HG02870 (cell line): Measurements from ENCODE around the gene SYCE3.
A peak's percentile ranks its signal among the peaks of the same experiment; 100 is the strongest.

Source experiments
- ATAC-seq: cut with Tn5 transposase; IDR thresholded peaks from one replicate; pipeline ENCODE4 v1.9.1; 2021; ENCODE audit warnings: mild to moderate bottlenecking, moderate library complexity; ENCODE audit not compliant: unreplicated experiment

Gene SYCE3

DNA sequence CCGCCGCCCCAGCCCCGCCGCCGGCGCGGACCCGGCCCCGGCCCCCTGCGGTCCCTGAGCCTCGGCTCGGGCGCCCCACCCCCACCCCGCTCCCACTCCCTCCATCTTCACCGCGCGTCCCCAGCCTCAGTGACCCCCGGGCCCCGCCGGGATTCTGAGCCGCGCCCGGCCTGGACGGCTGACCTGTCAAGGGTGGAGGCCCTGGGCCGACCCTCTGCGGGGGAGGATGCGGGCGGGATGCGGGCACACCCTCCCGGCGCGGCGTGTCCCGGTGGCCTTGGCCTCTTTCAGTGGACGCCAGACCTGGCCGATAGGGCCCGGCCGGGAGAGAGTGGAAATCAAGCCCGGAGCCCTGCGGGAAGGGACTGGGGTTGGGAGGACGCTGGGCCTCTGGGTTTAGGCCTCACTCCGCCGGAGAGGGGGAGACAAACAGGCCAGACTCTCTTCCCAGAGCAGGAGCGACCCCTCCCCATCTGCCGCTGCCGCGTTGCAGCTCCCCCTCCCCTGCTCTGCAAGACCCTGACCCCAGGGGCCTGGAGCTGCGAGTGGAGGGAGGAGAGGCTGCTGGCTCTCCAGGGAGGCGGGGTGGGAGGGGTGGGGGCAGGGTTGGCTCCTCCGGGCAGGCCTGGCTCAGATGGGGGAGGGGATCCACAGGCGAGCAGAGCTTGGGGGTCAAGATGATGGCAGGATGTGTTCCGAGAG, 38.4 kb upstream of the SYCE3 start:
- ATAC-seq: no peak

DNA sequence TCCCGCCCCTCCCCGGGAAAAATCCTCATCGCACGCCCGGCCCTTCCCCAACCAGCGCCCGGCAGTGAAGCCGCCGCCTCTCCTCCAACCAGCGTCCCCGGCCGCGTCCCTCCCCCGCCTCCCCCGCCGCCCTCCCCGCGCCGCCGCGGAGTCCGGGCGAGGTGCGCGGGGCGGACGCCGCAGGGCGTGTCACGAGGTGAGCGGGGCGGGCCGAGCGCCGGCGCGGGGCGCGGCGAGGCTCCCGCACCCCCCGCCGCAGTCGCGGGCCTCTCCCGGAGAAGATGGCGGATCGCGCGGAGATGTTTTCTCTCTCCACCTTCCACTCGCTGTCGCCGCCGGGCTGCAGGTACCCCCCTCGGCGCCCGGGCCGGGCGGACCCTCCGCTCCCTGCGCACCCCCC, 37.8 kb upstream of the SYCE3 start, which contains the start of gene MAPK8IP2:
TSS of gene MAPK8IP2 (plus strand) at position 256 of the 400 bp plus-strand sequence. CDS start at position 282, 26 bp downstream.
- ATAC-seq: no peak

- no peak for ATAC-seq
These were observed 37.2 kb upstream of the SYCE3 start for GRCh38 chr22:50599816-50600455.

- ATAC-seq: no peak
These were observed 34.4 kb upstream of the SYCE3 start for GRCh38 chr22:50597097-50597496.

GRCh38 chr22:50595189-50595588, 32.5 kb upstream of the SYCE3 start:
- no peak for ATAC-seq

DNA sequence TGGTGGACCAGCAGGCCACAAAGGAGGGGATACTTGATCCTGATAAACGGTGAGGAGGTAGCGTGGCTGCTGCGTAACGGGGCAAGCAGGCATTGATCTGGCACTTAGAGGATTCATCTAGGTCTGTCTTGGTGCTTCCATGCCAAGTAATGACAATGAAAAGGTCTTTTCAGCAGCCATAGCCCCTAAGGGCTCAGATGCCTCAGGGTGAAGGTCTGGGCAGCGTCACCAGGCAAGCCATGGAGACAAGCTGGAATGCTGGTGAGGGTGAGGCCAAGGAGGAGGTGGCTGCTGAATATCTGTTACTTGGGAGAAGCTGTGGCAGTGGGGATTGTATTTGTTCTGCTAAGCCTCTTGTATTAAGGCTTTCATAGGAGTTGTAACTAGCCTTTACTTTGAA, 24.7 kb upstream of the SYCE3 start:
- no peak for ATAC-seq

DNA sequence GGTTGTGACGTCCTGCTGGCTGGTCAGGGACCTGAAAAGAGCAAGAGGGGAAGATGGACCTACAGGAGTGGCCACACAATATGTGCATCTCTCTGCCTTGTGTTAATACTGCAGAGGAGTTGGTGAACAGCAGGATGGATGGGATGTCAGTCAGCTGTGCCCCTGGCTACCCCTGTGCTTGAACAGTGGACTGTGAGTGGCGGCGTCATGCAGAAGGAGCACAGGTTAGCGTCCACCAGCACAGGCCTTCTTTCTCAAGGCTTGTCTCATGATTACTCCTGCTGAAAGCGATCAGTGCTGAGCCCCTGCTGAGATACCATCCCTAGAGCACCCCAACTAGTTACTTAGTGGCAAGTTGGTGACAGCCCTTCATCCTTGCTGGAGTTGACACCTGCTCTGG, 23.7 kb upstream of the SYCE3 start:
- no peak for ATAC-seq

DNA sequence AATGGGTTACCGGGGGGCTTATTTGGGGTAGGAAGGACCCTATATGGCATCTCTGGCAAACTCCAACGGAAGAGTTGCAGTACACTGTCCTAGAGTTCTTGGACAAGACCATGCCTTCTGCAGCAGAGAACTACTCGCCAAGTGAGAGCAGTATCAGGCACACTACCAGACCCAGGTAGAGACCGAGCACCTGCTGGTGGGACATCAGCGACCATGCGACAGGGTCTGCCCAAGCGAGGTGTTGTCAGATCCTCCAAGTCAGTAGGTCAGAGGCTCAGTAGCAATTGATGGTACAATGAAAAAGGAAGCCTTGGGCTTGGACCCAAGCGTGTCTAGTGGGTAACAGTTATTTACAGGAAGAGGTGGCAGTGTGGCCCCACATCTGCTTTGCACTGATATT, 23.1 kb upstream of the SYCE3 start:
- ATAC-seq: no peak

- no peak for ATAC-seq
These were observed 22.5 kb upstream of the SYCE3 start for GRCh38 chr22:50585238-50585637.

GRCh38 chr22:50584106-50585096, 21.7 kb upstream of the SYCE3 start:
- ATAC-seq: no peak

GRCh38 chr22:50583294-50583861, 20.7 kb upstream of the SYCE3 start:
- ATAC-seq: peak; percentile 14

GRCh38 chr22:50582493-50583293, 20.0 kb upstream of the SYCE3 start, which contains the start of gene CHKB:
CHKB (minus strand) TSS chr22:50582849; CDS start chr22:50582781, 68 bp downstream.
- peak; percentile 91 for ATAC-seq

DNA sequence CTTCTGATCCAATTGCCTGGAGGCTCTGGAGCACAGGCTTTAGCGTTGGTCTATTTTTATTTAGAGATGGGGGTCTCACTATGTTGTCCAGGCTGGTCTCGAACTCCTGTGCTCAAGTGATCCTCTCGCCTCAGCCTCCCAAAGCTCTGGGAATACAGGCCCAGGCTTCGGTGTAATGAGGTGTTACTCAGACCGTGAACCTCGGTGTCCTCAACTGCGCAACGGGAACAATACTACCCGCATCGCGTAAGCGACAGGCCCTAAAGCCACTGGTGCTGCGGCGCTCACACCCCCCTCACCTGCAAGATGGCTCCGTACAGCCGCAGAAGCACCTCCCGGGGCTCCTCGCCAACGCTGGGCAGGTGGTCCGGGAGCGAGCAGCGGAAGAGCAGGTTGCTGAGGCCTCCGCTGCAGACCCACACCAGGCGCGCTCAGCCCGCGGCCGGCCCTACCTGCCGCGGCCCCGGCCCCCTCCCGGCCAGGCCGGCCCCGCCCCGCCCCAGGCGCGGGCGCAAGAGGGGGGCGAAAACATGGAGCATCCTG, 19.3 kb upstream of the SYCE3 start:
- ATAC-seq: no peak

DNA sequence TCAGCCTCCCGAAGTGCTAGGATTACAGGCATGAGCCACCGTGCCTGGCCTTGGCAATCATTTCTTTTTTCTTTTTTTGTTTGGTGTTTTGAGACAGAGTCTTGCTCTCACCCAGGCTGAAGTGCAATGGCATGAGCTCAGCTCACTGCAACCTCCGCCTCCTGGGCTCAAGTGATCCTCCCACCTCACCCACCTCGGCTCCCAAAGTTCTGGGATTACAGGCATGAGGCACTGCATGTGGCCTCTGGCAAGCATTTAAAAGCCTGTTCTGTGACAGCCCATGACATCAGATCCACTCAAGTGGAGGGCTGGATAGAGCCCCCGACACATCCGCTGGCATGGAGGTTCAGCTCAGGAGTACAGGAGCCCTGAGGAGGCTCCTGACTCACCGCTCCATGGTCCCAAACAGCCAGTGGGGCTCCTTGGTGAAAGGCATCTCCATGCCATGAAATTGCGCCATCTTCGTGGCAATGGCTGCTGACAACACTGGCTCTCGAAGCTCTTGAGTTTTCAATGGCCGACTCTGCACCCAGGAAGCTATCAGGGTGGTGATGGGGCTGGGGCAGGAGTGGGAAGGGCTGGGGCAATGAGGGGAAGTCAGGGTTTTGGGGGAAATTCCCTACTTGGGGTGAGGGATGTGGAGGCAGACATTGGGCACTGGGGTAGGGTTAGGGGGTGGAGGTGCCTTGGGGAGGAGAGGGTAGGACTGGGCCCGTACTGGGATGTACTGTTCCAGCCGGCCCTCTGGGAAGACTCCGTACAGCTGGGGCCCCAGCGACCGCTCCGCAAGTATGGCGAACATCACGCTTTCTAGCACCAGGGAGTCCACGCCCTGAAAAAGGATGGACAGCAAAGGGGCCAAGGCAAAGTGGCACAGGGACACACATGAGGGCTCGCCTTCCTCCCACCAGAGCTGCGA, 18.6 kb upstream of the SYCE3 start:
- ATAC-seq: no peak

- no peak for ATAC-seq
These were observed 17.0 kb upstream of the SYCE3 start for GRCh38 chr22:50579752-50580151.

- no peak for ATAC-seq
These were observed 16.1 kb upstream of the SYCE3 start for GRCh38 chr22:50578776-50579310.

- no peak for ATAC-seq
These were observed 15.5 kb upstream of the SYCE3 start, which contains the start of gene CPT1B for GRCh38 chr22:50577987-50578775. CPT1B (minus strand) TSS chr22:50578427; CDS start chr22:50577915, 512 bp downstream.

DNA sequence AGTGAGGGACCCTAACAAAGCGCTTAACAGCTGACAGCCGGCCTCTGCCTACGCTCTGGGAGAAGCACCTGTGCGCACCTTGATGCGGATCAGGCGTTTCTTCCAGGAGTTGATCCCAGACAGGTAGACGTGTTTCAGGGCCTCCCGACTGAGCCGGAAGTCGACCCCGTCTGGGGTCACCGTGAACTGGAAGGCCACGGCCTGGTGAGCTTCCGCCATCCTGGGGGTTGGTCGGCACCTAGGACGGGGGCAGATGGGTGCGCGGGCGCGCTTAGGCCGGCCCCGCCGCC, 14.9 kb upstream of the SYCE3 start:
- ATAC-seq: no peak
